ENCODE data around the gene CEBPE.

Gene CEBPE

GRCh38 chr14:23076785-23077408 is 42.2 kb downstream of the CEBPE start:
- ATAC-seq (peak; percentile 21), DNase-seq (no peak)

GRCh38 chr14:23074906-23075305 is 44.1 kb downstream of the CEBPE start:
- ATAC-seq (no peak), DNase-seq (no peak)

GRCh38 chr14:23071921-23072539 is 47.0 kb downstream of the CEBPE start:
- no peak for ATAC-seq
- DNase-seq, result no peak

GRCh38 chr14:23071244-23071920 is 47.7 kb downstream of the CEBPE start:
- DNase-seq (peak; percentile 78), ATAC-seq (peak; percentile 95)

GRCh38 chr14:23070262-23071129 is 48.6 kb downstream of the CEBPE start:
- DNase-seq (no peak), ATAC-seq (no peak)

- DNase-seq (no peak), ATAC-seq (no peak)
Measured at GRCh38 chr14:23069413-23069806, 49.6 kb downstream of the CEBPE start.

GRCh38 chr14:23068789-23069412 is 50.2 kb downstream of the CEBPE start:
- peak; percentile 71 for DNase-seq
- ATAC-seq, result peak; percentile 84

GRCh38 chr14:23067847-23068788 is 50.9 kb downstream of the CEBPE start:
- DNase-seq (no peak), ATAC-seq (no peak)

Measured in stimulated activated naive CD8-positive, alpha-beta T cell treated with anti-CD3 and anti-CD28 coated beads, Interleukin-15, Interleukin-2, amounts not matched to agents 100 U/mL and 50 U/mL, for 24 hours (primary cell).